Pancreas (tissue), 10 donors: ENCODE results near the gene HIVEP3. TPM values are rescaled to one million over a fixed set of nuclear protein-coding genes. Genes with fewer than 3 reads are reported as not detected.

ENCODE experiments used
- ATAC-seq, 4 donors: fragments of 200-7000 bp; cut with Tn5 transposase; one replicate each; pipeline versions ENCODE4 v1.8.0 to v1.9.1; 2020; ENCODE audit warnings: mild to moderate bottlenecking in 4 of 4, moderate library complexity in 4 of 4
- DNase-seq, 6 donors: peaks; one replicate each; pipeline ENCODE4 v3.0.0-alpha.2; 2020
- FAIRE-seq: peaks from 2 replicates; lab custom pipeline; 2012; peaks lifted over from hg19 to GRCh38; lab: Jason Lieb, UNC
- H3K27ac ChIP-seq, 4 donors: fragments of 200-600 bp; sonication (generic); 1 replicate in 3 of 4; 2 replicates in 1 of 4; pipeline versions ENCODE4 v1.5.0 to v1.8.0; 2020
- H3K27me3 ChIP-seq, 4 donors: fragments of 200-600 bp; one replicate each; pipeline ENCODE4 v1.8.0; 2021
- H3K36me3 ChIP-seq, 3 donors: fragments of 200-600 bp; sonication (generic) in 1 of 3; one replicate each; pipeline versions ENCODE4 v1.5.0 to v1.8.0; 2020 to 2021
- H3K4me1 ChIP-seq, 3 donors: fragments of 200-600 bp; one replicate each; pipeline ENCODE4 v1.8.0; 2021
- H3K4me3 ChIP-seq, 4 donors: fragments of 200-600 bp; sonication (generic) in 2 of 4; one replicate each; pipeline versions ENCODE4 v1.5.0 to v1.8.0; 2020 to 2021
- H3K9me3 ChIP-seq, 4 donors: fragments of 200-600 bp; one replicate each; pipeline ENCODE4 v1.8.0; 2021
- CTCF ChIP-seq, 4 donors: fragments of 200-600 bp; sonication (generic) in 3 of 4; IDR thresholded peaks; one replicate each; pipeline versions ENCODE4 v1.5.0 to v1.8.0; 2021; ENCODE audit warnings: antibody characterized with exemption in 4 of 4
- WGBS, 2 donors: extraction: QIAGEN DNeasy Blood & Tissue Kit; methylation state at CpG; one replicate each; pipeline ENCODE4 v1.1.7; 2013; 5-methylcytosine and 5-hydroxymethylcytosine counted together
- intact Hi-C, 3 donors: fragments of 100-400 bp; cut with DNase I; formaldehyde crosslinking; loops; one replicate each; pipeline versions ENCODE4 v1.11.1 to v1.14.2; 2022
- polyA plus RNA-seq, 2 donors: library from polyadenylated mRNA; stranded (reverse); fragments of 200-250 nt; gene quantifications; one replicate each; pipeline ENCODE4 v1.2.3, GENCODE V29; 2013
- total RNA-seq, 6 donors: library from RNA; stranded (reverse); fragmentation: NEBNext Ultra II Directional in 4 of 6; extraction: Animal tissue kit (Norgen Biotek cat#: 25700) in 4 of 6; gene quantifications; one replicate each; pipeline versions ENCODE4 v1.2.1 to v1.2.4, GENCODE V29; 2021 to 2023
- donor health status: healthy with polysubstance abuse.
- donor health status: DM: no; HTN: no; CAD: no; lungs with moderate emphysema.
- donor health status: DM: no; HTN: no; CAD: no.
- donor health status: control.
- donor health status: control.
- donor health status: Bipolar disorder and iron deficiency.
- donor health status: DM: yes; HTN: yes; CAD: no.
- donor health status: DM: no; HTN: no; CAD: no.
- donor health status: DM: no; HTN: no; CAD: no.
- donor health status: DM: yes; HTN: yes; CAD: no.

The HIVEP3 gene
- total and polyA plus RNA-seq, 8 donors: 2.7 to 5.0 (median 3.1) TPM

GRCh38 chr1:41513383-41513735 is 405.4 kb downstream of the HIVEP3 start:
- intact Hi-C loops: no loop called here
- Histone ChIP-seq H3K27me3 (no peaks in the 10 kb centered on the region), H3K4me1 (peaks cover 10 to 38% (median 29%) of the 10 kb centered on the region in 3 donors), H3K27ac (no peak overlapping the region), H3K4me3 (no peak overlapping the region), H3K36me3 (no peaks in the 10 kb centered on the region), H3K9me3 (no peaks in the 10 kb centered on the region)
- ATAC-seq (no peak), FAIRE-seq (no peak), DNase-seq (peak in 1 of 6 donors; percentile 70)
- 82 to 86% methylated on average over 17 of the region's 17 CpGs for WGBS, 2 donors
- TF ChIP-seq CTCF (IDR thresholded peaks at IDR 0.05): no peak

GRCh38 chr1:41512701-41513382 is 405.9 kb downstream of the HIVEP3 start:
- WGBS, 2 donors: 90 to 95% methylated on average over 26 to 27 of the region's 27 CpGs
- DNase-seq: peak in 1 of 6 donors; percentile 68
- Histone ChIP-seq H3K4me1 (peaks cover 10 to 33% (median 24%) of the 10 kb centered on the region in 3 donors), H3K27me3 (no peaks in the 10 kb centered on the region), H3K4me3 (no peak overlapping the region), H3K36me3 (no peaks in the 10 kb centered on the region), H3K27ac (no peak overlapping the region), H3K9me3 (no peaks in the 10 kb centered on the region)
- FAIRE-seq: no peak
- ATAC-seq: no peak
- no peak for TF ChIP-seq CTCF (IDR thresholded peaks at IDR 0.05)
- intact Hi-C loops: no loop called here

- TF ChIP-seq CTCF (IDR thresholded peaks at IDR 0.05): no peak
- 95 to 96% methylated on average over 7 of the region's 7 CpGs for WGBS, 2 donors
- Histone ChIP-seq H3K27ac (no peak overlapping the region), H3K27me3 (no peaks in the 10 kb centered on the region), H3K4me3 (no peak overlapping the region), H3K36me3 (no peaks in the 10 kb centered on the region), H3K9me3 (no peaks in the 10 kb centered on the region), H3K4me1 (peaks cover 0 to 16% (median 13%) of the 10 kb centered on the region in 3 donors)
- FAIRE-seq: no peak
- no peak for ATAC-seq
- DNase-seq: no peak
- intact Hi-C loops: no loop called here
Observed at GRCh38 chr1:41511239-41511540, 407.5 kb downstream of the HIVEP3 start.

GRCh38 chr1:41510531-41511238 is 408.0 kb downstream of the HIVEP3 start:
- 95 to 97% methylated on average over 32 to 41 of the region's 41 CpGs for WGBS, 2 donors
- Histone ChIP-seq H3K9me3 (no peaks in the 10 kb centered on the region), H3K27ac (no peak overlapping the region), H3K36me3 (no peaks in the 10 kb centered on the region), H3K27me3 (no peaks in the 10 kb centered on the region), H3K4me1 (peaks cover 0 to 13% (median 11%) of the 10 kb centered on the region in 3 donors), H3K4me3 (no peak overlapping the region)
- ATAC-seq: no peak
- no peak for FAIRE-seq
- TF ChIP-seq CTCF (IDR thresholded peaks at IDR 0.05): no peak
- DNase-seq: peak in 1 of 6 donors; percentile 59
- intact Hi-C loops: no loop called here

- Histone ChIP-seq H3K4me3 (no peak overlapping the region), H3K4me1 (peaks cover 0 to 2% (median 0%) of the 10 kb centered on the region in 3 donors), H3K36me3 (no peaks in the 10 kb centered on the region), H3K27me3 (no peaks in the 10 kb centered on the region), H3K27ac (no peak overlapping the region), H3K9me3 (no peaks in the 10 kb centered on the region)
- DNase-seq: peak in 1 of 6 donors; percentile 35
- no peak for ATAC-seq
- no peak for TF ChIP-seq CTCF (IDR thresholded peaks at IDR 0.05)
- intact Hi-C loops: no loop called here
- no peak for FAIRE-seq
- WGBS, 2 donors: 82 to 83% methylated on average over 9 of the region's 9 CpGs
Observed at GRCh38 chr1:41509270-41509671, 409.5 kb downstream of the HIVEP3 start.
